Umbilical cord (tissue), 2 donors: ENCODE data around the gene CDY2B. TPM values are rescaled to one million over a fixed set of nuclear protein-coding genes. Genes with fewer than 3 reads are reported as not detected.
"Not testable (repeated sequence)": the region's sequence is repeated elsewhere in the genome, so short reads cannot be mapped to it uniquely, and the experiment has no call there.

Experiments used
- DNase-seq: peaks from one replicate; pipeline ENCODE4 v3.0.0-alpha.2; 2015; ENCODE audit warnings: low spot score
- total RNA-seq: library from RNA; depleted of rRNA; stranded (reverse); fragments of >200 nt; gene quantifications from one replicate; pipeline ENCODE4 v1.2.3, GENCODE V29; 2014; ENCODE audit warnings: low replicate concordance; ENCODE audit not compliant: insufficient read depth

CDY2B gene
- not detected for total RNA-seq

- not testable (repeated sequence) for DNase-seq
These were observed at the start of gene CDY2B for GRCh38 chrY:17880120-17880519. TSS of gene CDY2B (minus strand) at chrY:17880220. CDS start at chrY:17879892, 328 bp downstream.

GRCh38 chrY:17908009-17908408 is 28.0 kb upstream of the CDY2B start:
- not testable (repeated sequence) for DNase-seq

GRCh38 chrY:17907351-17907750 is 27.3 kb upstream of the CDY2B start:
- not testable (repeated sequence) for DNase-seq

- not testable (repeated sequence) for DNase-seq
These were observed 1.7 kb upstream of the CDY2B start for GRCh38 chrY:17881697-17882096.

GRCh38 chrY:17876767-17877166 is 3.3 kb downstream of the CDY2B start:
- DNase-seq: not testable (repeated sequence)

- DNase-seq: not testable (repeated sequence)
These were observed 4.6 kb downstream of the CDY2B start for GRCh38 chrY:17875401-17875800.

- not testable (repeated sequence) for DNase-seq
These were observed 8.7 kb downstream of the CDY2B start for GRCh38 chrY:17871194-17871903.

GRCh38 chrY:17870737-17871136 is 9.3 kb downstream of the CDY2B start:
- DNase-seq: not testable (repeated sequence)

GRCh38 chrY:17867850-17868249 is 12.2 kb downstream of the CDY2B start:
- not testable (repeated sequence) for DNase-seq

- DNase-seq: not testable (repeated sequence)
These were observed 19.4 kb downstream of the CDY2B start for GRCh38 chrY:17860634-17861033.

- not testable (repeated sequence) for DNase-seq
These were observed 22.8 kb downstream of the CDY2B start for GRCh38 chrY:17856963-17857848.

- DNase-seq: not testable (repeated sequence)
These were observed 23.5 kb downstream of the CDY2B start for GRCh38 chrY:17856508-17856907.

GRCh38 chrY:17849131-17849530 is 30.9 kb downstream of the CDY2B start:
- DNase-seq: not testable (repeated sequence)

- not testable (repeated sequence) for DNase-seq
These were observed 47.9 kb downstream of the CDY2B start for GRCh38 chrY:17832149-17832548.

Other genes with a start within 250 kb of the CDY2B start
- 0.48 TPM for gene CDY2A, start 145.6 kb upstream of the CDY2B start, total RNA-seq